ENCODE results near the gene UFSP1.
"Not testable (repeated sequence)": the region's sequence is repeated elsewhere in the genome, so short reads cannot be mapped to it uniquely, and the experiment has no call there.

Gene UFSP1

DNA sequence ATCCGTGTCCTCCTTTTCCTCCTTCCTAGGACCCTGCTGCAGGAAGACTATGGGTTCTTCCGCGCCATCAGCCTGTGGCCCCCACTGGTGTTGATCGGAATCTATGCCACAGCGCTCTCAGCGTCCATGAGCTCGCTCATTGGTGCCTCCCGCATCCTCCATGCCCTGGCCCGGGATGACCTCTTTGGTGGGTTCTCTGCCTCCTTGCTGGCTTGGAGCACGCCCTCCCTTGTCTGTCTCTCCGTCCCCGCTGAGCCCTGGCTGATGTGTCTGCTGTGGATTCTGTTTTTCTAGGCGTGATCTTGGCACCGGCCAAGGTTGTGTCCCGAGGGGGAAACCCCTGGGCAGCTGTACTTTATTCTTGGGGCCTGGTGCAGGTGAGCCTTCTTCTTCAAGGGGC lies 29.7 kb downstream of the UFSP1 start:
- no peak for DNase-seq (ENCODE audit: low read depth)

DNA sequence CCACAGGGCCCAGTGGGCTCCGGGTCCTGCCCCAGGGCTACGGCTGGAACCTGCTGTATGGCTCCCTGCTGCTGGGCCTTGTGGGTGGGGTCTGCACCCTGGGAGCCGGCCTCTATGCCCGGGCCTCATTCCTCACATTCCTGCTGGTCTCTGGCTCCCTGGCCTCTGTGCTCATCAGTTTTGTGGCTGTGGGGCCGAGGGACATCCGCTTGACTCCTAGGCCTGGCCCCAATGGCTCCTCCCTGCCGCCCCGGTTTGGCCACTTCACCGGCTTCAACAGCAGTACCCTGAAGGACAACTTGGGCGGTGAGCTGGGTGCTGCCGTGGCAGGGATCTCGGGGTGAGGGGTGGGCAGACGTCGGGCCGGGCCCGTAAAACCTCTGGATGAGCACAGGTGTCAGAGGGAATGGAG lies 32.6 kb downstream of the UFSP1 start:
- DNase-seq (ENCODE audit: low read depth), result no peak

DNA sequence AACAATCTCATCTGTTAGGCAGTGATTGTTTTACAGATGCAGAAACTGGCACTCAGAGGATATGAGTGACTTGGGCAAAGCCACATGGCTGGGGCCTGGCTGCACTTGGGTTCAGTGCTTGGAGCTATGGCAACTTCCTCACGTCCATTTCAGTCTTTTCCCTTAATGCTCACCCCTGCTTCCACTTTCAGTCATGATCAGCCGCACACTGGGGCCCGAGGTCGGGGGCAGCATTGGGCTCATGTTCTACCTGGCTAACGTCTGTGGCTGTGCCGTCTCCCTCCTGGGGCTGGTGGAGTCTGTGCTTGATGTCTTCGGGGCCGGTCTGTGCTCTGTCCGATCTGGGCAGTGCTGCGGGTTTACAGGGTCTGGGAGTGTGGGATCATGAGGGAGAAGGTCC lies 34.0 kb downstream of the UFSP1 start:
- DNase-seq (ENCODE audit: low read depth), result no peak

DNA sequence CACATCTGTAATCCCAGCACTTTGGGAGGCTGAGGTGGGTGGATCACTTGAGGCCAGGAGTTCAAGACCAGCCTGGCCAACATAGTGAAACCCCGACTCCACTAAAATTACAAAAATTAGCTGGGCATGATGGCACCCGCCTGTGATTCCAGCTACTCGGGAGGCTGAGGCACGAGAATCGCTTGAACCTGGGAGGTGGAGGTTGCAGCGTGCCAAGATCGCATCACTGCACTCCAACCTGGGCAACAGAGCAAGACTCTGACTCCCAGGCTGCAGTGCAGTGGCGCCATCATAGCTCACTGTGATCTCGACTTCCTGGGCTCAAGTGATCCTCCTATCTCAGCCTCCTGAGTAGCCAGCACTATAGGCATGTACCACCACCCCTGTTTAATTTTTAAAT lies 34.6 kb downstream of the UFSP1 start:
- DNase-seq (ENCODE audit: low read depth), result not testable (repeated sequence)

DNA sequence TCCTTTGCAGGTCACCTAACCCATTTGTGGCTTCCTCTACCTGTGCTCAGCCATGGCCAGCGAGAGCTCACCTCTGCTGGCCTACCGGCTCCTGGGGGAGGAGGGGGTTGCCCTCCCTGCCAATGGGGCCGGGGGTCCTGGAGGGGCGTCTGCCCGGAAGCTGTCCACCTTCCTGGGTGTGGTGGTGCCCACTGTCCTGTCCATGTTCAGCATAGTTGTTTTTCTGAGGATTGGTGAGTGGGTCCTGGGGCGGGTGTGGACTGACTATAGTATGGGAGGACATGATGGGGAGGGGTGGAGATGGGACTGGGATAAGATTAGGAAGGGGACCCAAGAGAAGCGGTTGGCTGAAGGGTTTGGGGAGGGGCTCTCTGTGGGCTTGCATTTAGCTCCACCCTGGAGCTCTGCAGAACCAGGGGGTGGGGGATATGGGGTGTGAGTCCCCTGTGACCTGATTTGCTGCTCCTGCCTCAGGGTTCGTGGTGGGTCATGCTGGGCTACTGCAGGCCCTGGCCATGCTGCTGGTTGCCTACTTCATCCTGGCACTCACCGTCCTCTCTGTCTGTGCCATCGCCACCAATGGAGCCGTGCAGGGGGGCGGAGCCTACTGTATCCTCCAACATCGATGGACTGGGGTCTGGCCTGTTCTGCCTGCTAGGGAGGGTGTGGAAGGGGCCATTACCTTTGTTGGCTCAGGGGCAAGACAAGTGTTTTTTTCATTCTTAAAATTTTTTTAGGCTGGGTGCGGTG lies 35.2 kb downstream of the UFSP1 start:
- DNase-seq (ENCODE audit: low read depth), result no peak

DNA sequence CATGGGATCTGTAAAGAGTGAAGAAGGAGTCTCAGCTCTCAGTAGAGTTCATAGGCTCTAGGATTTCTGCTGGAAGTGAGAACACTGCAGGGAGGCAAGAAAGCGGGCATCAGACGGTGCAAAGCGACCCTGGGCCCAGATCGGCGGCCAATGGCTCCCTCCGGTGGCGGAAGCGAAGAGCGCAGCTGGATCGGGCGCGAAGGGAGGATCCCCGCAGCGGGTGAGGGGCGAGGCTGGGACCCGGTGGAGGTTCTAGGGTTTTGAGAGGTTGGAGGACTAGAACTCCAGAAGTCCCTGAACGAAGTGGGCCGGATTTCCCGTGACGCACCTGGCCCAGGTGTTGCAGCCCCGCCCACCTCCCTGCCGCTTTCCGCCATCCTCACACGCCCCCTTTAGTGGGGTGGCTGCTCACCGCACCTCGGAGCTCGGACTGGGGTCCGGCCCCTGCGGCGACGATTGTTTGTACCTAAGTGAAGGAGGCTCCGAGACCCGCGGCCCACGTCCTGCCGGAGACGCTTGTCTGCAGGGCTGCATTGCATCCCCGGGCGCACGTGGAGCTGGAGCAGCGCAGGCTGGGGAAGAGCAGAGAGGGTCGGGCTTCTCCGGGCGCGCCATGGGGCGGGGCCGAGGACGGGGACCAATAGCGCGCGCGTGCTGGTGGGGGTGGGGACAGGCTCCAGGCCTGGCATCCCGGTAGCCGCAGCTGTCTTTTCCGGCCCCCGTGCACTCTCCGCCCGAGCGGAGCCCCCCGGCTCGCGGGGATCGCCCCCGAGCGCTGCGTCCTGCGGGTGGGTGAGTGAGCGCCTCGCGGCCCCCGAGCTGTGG lies 37.3 kb downstream of the UFSP1 start, which contains the start of gene SLC12A9:
SLC12A9 (plus strand) TSS at position 666 of the 825 bp plus-strand sequence. CDS start 1,485 bp downstream, outside the sequence.
- peak; percentile 82 for DNase-seq (ENCODE audit: low read depth)

DNA sequence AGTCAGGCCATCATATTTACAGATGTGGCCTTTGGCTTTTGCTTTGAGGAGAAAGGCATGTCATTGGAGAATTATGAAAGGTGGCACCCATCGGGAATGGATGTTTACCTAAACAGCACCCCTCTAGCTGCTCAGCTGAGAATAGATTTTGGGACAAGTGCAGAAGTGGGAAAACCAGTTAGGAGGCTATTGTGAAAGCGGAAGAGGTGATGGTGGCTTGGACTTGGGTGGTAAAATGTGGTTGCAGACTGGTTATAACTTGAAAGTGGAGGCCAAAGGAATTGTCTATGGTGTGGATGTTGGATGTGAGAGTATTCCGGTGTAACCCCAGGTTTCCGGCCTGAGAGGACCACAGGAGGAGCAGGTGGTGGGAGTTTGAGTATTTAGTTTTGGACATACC lies 42.2 kb downstream of the UFSP1 start:
- DNase-seq (ENCODE audit: low read depth), result no peak

DNA sequence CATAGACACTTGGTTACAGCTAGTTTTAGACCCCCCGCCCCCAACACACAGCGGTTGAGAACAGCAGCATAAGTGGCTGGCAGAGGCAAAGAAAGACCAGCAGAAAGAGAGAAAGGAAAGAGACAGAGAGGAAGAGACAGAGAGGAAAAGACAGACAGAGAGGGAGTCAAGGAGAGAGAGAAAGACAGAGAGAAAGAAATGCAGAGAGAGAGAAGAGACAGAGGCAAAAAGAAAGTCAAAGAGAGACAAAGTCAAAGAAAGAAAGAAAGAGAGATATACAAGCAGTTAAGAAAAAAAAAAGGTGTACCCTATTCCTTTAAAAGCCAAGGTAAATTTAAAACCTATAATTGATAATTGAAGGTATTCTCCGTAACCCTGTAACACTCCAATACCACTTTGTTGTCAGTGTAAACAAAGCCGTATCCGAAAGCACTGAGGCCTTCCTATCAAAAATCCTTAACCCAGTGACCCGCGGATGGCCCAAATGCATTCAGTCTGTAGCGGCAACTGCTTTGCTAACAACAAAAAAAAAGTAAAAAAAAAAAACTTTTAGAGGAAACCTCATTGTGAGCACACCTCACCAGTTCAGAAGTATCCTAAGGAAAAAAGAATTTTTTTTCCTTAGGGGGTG lies 48.9 kb downstream of the UFSP1 start:
- DNase-seq (ENCODE audit: low read depth), result no peak

DNA sequence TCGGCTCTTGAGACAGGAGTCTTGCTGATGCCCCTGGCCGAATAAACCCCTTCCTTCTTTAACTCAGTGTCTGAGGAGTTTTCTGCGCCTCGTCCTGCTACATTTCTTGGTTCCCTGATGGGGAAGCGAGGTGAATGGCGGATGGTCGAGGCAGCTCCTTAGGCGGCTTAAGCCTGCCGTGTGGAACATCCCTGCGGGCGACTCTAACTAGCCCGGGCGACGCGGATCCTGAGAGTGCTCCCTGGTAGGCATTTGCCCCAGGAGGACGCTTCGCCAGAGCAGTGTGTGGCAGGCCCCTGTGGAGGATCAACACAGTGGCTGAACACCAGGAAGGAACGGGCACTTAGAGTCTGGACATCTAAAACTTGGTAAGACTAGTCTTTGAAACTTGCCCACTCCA lies 50.2 kb downstream of the UFSP1 start:
- no peak for DNase-seq (ENCODE audit: low read depth)
